CD4-positive, alpha-beta T cell treated with Interferon gamma for 1 hour (primary cell): ENCODE data around the gene MAPKAP1.

ENCODE experiments used
- DNase-seq: peaks from one replicate; pipeline ENCODE4 v3.0.0-alpha.2; 2020

The MAPKAP1 gene

GRCh38 chr9:125442452-125442851, 264.6 kb downstream of the MAPKAP1 start:
- DNase-seq, result no peak

- DNase-seq, result no peak
These were observed 266.6 kb downstream of the MAPKAP1 start for GRCh38 chr9:125440411-125440810.

- no peak for DNase-seq
These were observed 267.4 kb downstream of the MAPKAP1 start for GRCh38 chr9:125439434-125440272.

- DNase-seq, result no peak
These were observed 268.2 kb downstream of the MAPKAP1 start for GRCh38 chr9:125438506-125439433.

- no peak for DNase-seq
These were observed 269.2 kb downstream of the MAPKAP1 start for GRCh38 chr9:125437771-125438221.

- no peak for DNase-seq
These were observed 270.2 kb downstream of the MAPKAP1 start for GRCh38 chr9:125436613-125437443.

GRCh38 chr9:125435776-125436612, 271.0 kb downstream of the MAPKAP1 start:
- no peak for DNase-seq

GRCh38 chr9:125434986-125435775, 271.8 kb downstream of the MAPKAP1 start:
- no peak for DNase-seq

- DNase-seq, result no peak
These were observed 273.5 kb downstream of the MAPKAP1 start for GRCh38 chr9:125433461-125434011.

GRCh38 chr9:125432715-125433385, 274.2 kb downstream of the MAPKAP1 start:
- DNase-seq, result no peak

GRCh38 chr9:125431741-125432271, 275.2 kb downstream of the MAPKAP1 start:
- DNase-seq, result no peak

- no peak for DNase-seq
These were observed 276.0 kb downstream of the MAPKAP1 start for GRCh38 chr9:125431012-125431305.

- DNase-seq, result no peak
These were observed 276.6 kb downstream of the MAPKAP1 start for GRCh38 chr9:125430161-125431011.

- DNase-seq, result no peak
These were observed 277.4 kb downstream of the MAPKAP1 start for GRCh38 chr9:125429476-125430160.

GRCh38 chr9:125428902-125429467, 278.0 kb downstream of the MAPKAP1 start:
- DNase-seq, result no peak

- no peak for DNase-seq
These were observed 278.7 kb downstream of the MAPKAP1 start for GRCh38 chr9:125428060-125428901.

GRCh38 chr9:125427556-125427955, 279.5 kb downstream of the MAPKAP1 start:
- no peak for DNase-seq
